ENCODE results near the gene TBX18. TPM values are rescaled to one million over a fixed set of nuclear protein-coding genes. Genes with fewer than 3 reads are reported as not detected.

TBX18 gene
- total RNA-seq, 1 donor from 2014 or later, result 1.0 TPM

- intact Hi-C loops (cut with DNase I), result no loop called here
- Histone ChIP-seq H3K4me1 (no peaks in the 10 kb centered on the region), H3K36me3 (no peaks in the 10 kb centered on the region), H3K27me3 (no peaks in the 10 kb centered on the region), H3K4me3 (no peak overlapping the region), H3K9me3 (no peaks in the 10 kb centered on the region), H3K27ac (no peak overlapping the region)
- no peak for TF ChIP-seq CTCF (IDR thresholded peaks at IDR 0.05)
- ATAC-seq, result no peak
- DNase-seq, result no peak
Observed at GRCh38 chr6:84789170-84789569, 24.8 kb upstream of the TBX18 start.

- Histone ChIP-seq H3K27me3 (no peaks in the 10 kb centered on the region), H3K4me3 (no peak overlapping the region), H3K27ac (no peak overlapping the region), H3K36me3 (no peaks in the 10 kb centered on the region), H3K9me3 (no peaks in the 10 kb centered on the region), H3K4me1 (no peaks in the 10 kb centered on the region)
- no peak for ATAC-seq
- no peak for DNase-seq
- no peak for TF ChIP-seq CTCF (IDR thresholded peaks at IDR 0.05)
- intact Hi-C loops (cut with DNase I), result no loop called here
Observed at GRCh38 chr6:84788689-84789088, 24.3 kb upstream of the TBX18 start.

GRCh38 chr6:84785671-84786070 is 21.3 kb upstream of the TBX18 start:
- ATAC-seq, result no peak
- intact Hi-C loops (cut with DNase I), result no loop called here
- Histone ChIP-seq H3K4me1 (no peaks in the 10 kb centered on the region), H3K9me3 (no peaks in the 10 kb centered on the region), H3K36me3 (no peaks in the 10 kb centered on the region), H3K4me3 (no peak overlapping the region), H3K27me3 (no peaks in the 10 kb centered on the region), H3K27ac (no peak overlapping the region)
- no peak for TF ChIP-seq CTCF (IDR thresholded peaks at IDR 0.05)
- no peak for DNase-seq

- H3K4me1 ChIP-seq, result no peaks in the 10 kb centered on the region
- no peaks in the 10 kb centered on the region for H3K9me3 ChIP-seq
- DNase-seq (no peak), ATAC-seq (no peak)
- peaks cover 26% of the 10 kb centered on the region for H3K27me3 ChIP-seq
- no peak for TF ChIP-seq CTCF (IDR thresholded peaks at IDR 0.05)
- H3K27ac ChIP-seq, result no peak overlapping the region
- intact Hi-C loops (cut with DNase I), result no loop called here
- no peak overlapping the region for H3K4me3 ChIP-seq
- no peaks in the 10 kb centered on the region for H3K36me3 ChIP-seq
Observed at GRCh38 chr6:84779917-84780316, 15.5 kb upstream of the TBX18 start.

GRCh38 chr6:84779380-84779779 is 15.0 kb upstream of the TBX18 start:
- no peak overlapping the region for H3K4me3 ChIP-seq
- no peak for TF ChIP-seq CTCF (IDR thresholded peaks at IDR 0.05)
- H3K36me3 ChIP-seq, result no peaks in the 10 kb centered on the region
- peaks cover under 1% of the 10 kb centered on the region for H3K4me1 ChIP-seq
- no peak overlapping the region for H3K27ac ChIP-seq
- peaks cover 31% of the 10 kb centered on the region for H3K27me3 ChIP-seq
- no peaks in the 10 kb centered on the region for H3K9me3 ChIP-seq
- no peak for ATAC-seq
- DNase-seq, result no peak
- intact Hi-C loops (cut with DNase I), result no loop called here

GRCh38 chr6:84777888-84778287 is 13.5 kb upstream of the TBX18 start:
- H3K4me3 ChIP-seq, result no peak overlapping the region
- TF ChIP-seq CTCF (IDR thresholded peaks at IDR 0.05), result no peak
- H3K27me3 ChIP-seq, result peaks cover 45% of the 10 kb centered on the region
- intact Hi-C loops (cut with DNase I), result no loop called here
- H3K36me3 ChIP-seq, result no peaks in the 10 kb centered on the region
- H3K4me1 ChIP-seq, result peaks cover 11% of the 10 kb centered on the region
- DNase-seq (no peak), ATAC-seq (no peak)
- no peaks in the 10 kb centered on the region for H3K9me3 ChIP-seq
- H3K27ac ChIP-seq, result no peak overlapping the region
